HEK293 (cell line): Measurements from ENCODE around the gene RNF44.

Source experiments
- CTCF ChIA-PET: fragments of 350-600 bp; formaldehyde crosslinking; extraction: SDS; loops from one replicate; lab custom pipeline; 2021; ENCODE audit warnings: antibody characterized with exemption; lab: Yijun Ruan, JAX
- POLR2A ChIA-PET: fragments of 300-600 bp; formaldehyde crosslinking; extraction: SDS; loops from one replicate; lab custom pipeline; 2020; ENCODE audit warnings: antibody characterized with exemption, inconsistent platforms; lab: Yijun Ruan, JAX
- H3K27ac ChIP-seq: fragments of 200-500 bp; sonication (Bioruptor generic); 2 replicates; pipeline ENCODE4 v1.5.1; 2014; ENCODE audit warnings: low read depth, low read length, control low read depth, inconsistent platforms; ENCODE audit errors: extremely low read depth
- H3K36me3 ChIP-seq, 2 experiments: fragments of 200-500 bp in 1 of 2; sonication (Bioruptor generic) in 1 of 2; 1 replicate in 1 of 2; 2 replicates in 1 of 2; pipeline ENCODE4 v1.5.1; 2014 to 2017; ENCODE audit warnings: inconsistent platforms in 2 of 2, low read length in 2 of 2; ENCODE audit not compliant: control insufficient read depth in 2 of 2, insufficient read depth in 1 of 2
- H3K4me1 ChIP-seq: fragments of 200-500 bp; sonication (Bioruptor generic); 2 replicates; pipeline ENCODE4 v1.5.1; 2014; ENCODE audit warnings: mild to moderate bottlenecking, low read length, inconsistent platforms; ENCODE audit not compliant: control insufficient read depth, insufficient read depth
- H3K4me3 ChIP-seq: 2 replicates; pipeline ENCODE4 v1.5.1; 2011; ENCODE audit warnings: low read depth, mild to moderate bottlenecking, control low read depth, low read length, moderate library complexity
- H3K9me3 ChIP-seq: fragments of 200-500 bp; sonication (Bioruptor generic); 2 replicates; pipeline ENCODE4 v1.5.1; 2014; ENCODE audit warnings: low read depth, low read length, inconsistent platforms; ENCODE audit not compliant: control insufficient read depth, insufficient read depth
- OSR2 ChIP-seq: fragments of 450-650 bp; formaldehyde crosslinking; IDR thresholded peaks from 2 replicates; pipeline ENCODE4 v1.5.1; 2016; ENCODE audit warnings: missing biosample characterization, missing genetic modification characterization
- PATZ1 ChIP-seq: fragments of 450-650 bp; formaldehyde crosslinking; IDR thresholded peaks from 2 replicates; pipeline ENCODE4 v1.5.1; 2016; ENCODE audit warnings: missing biosample characterization, missing genetic modification characterization
- PRDM4 ChIP-seq: fragments of 450-650 bp; formaldehyde crosslinking; IDR thresholded peaks from 2 replicates; pipeline ENCODE4 v1.5.1; 2017; ENCODE audit warnings: missing biosample characterization, missing genetic modification characterization
- SCRT2 ChIP-seq: fragments of 450-650 bp; formaldehyde crosslinking; IDR thresholded peaks from 2 replicates; pipeline ENCODE4 v1.5.1; 2016; ENCODE audit warnings: missing biosample characterization, missing genetic modification characterization
- ZBTB17 ChIP-seq: fragments of 450-650 bp; formaldehyde crosslinking; IDR thresholded peaks from 2 replicates; pipeline ENCODE4 v1.5.1; 2016; ENCODE audit warnings: missing biosample characterization, missing genetic modification characterization
- ZBTB20 ChIP-seq: fragments of 450-650 bp; formaldehyde crosslinking; IDR thresholded peaks from 2 replicates; pipeline ENCODE4 v1.5.1; 2016; ENCODE audit warnings: missing biosample characterization, missing genetic modification characterization
- ZBTB48 ChIP-seq: fragments of 450-650 bp; formaldehyde crosslinking; IDR thresholded peaks from 2 replicates; pipeline ENCODE4 v1.5.1; 2016; ENCODE audit warnings: missing biosample characterization, missing genetic modification characterization
- ZFP37 ChIP-seq: fragments of 450-650 bp; formaldehyde crosslinking; IDR thresholded peaks from 2 replicates; pipeline ENCODE4 v1.5.1; 2016; ENCODE audit warnings: missing biosample characterization, missing genetic modification characterization
- ZIC2 ChIP-seq: fragments of 450-650 bp; formaldehyde crosslinking; IDR thresholded peaks from 2 replicates; pipeline ENCODE4 v1.5.1; 2016; ENCODE audit warnings: missing biosample characterization, missing genetic modification characterization
- ZNF121 ChIP-seq: fragments of 450-650 bp; formaldehyde crosslinking; IDR thresholded peaks from 2 replicates; pipeline ENCODE4 v1.5.1; 2016; ENCODE audit warnings: missing biosample characterization, missing genetic modification characterization
- ZNF140 ChIP-seq: fragments of 450-650 bp; formaldehyde crosslinking; IDR thresholded peaks from 2 replicates; pipeline ENCODE4 v1.5.1; 2016; ENCODE audit warnings: missing biosample characterization, missing genetic modification characterization
- ZNF19 ChIP-seq: fragments of 450-650 bp; formaldehyde crosslinking; IDR thresholded peaks from 2 replicates; pipeline ENCODE4; 2016; ENCODE audit warnings: missing biosample characterization, missing genetic modification characterization, low read depth
- ZNF202 ChIP-seq: fragments of 450-650 bp; formaldehyde crosslinking; IDR thresholded peaks from 2 replicates; pipeline ENCODE4 v1.5.1; 2016; ENCODE audit warnings: missing biosample characterization, missing genetic modification characterization, borderline replicate concordance
- ZNF221 ChIP-seq: fragments of 450-650 bp; formaldehyde crosslinking; IDR thresholded peaks from 2 replicates; pipeline ENCODE4 v1.5.1; 2017; ENCODE audit warnings: missing biosample characterization, missing genetic modification characterization, borderline replicate concordance
- ZNF223 ChIP-seq: fragments of 450-650 bp; formaldehyde crosslinking; IDR thresholded peaks from 2 replicates; pipeline ENCODE4 v1.5.1; 2016; ENCODE audit warnings: missing biosample characterization, missing genetic modification characterization
- ZNF391 ChIP-seq: fragments of 450-650 bp; formaldehyde crosslinking; IDR thresholded peaks from 2 replicates; pipeline ENCODE4 v1.5.1; 2016; ENCODE audit warnings: low read depth, missing biosample characterization, missing genetic modification characterization, borderline replicate concordance
- ZNF426 ChIP-seq: fragments of 450-650 bp; formaldehyde crosslinking; IDR thresholded peaks from 2 replicates; pipeline ENCODE4 v1.5.1; 2017; ENCODE audit warnings: missing biosample characterization, missing genetic modification characterization, mild to moderate bottlenecking, inconsistent platforms, moderate library complexity
- ZNF433 ChIP-seq: fragments of 450-650 bp; formaldehyde crosslinking; IDR thresholded peaks from 2 replicates; pipeline ENCODE4 v1.5.1; 2016; ENCODE audit warnings: missing biosample characterization, missing genetic modification characterization, low read depth
- ZNF560 ChIP-seq: fragments of 450-650 bp; formaldehyde crosslinking; IDR thresholded peaks from 2 replicates; pipeline ENCODE4 v1.5.1; 2017; ENCODE audit warnings: missing biosample characterization, missing genetic modification characterization, borderline replicate concordance
- ZNF571 ChIP-seq: fragments of 450-650 bp; formaldehyde crosslinking; IDR thresholded peaks from 2 replicates; pipeline ENCODE4 v1.5.0; 2017; ENCODE audit warnings: missing biosample characterization, missing genetic modification characterization
- ZNF600 ChIP-seq: fragments of 450-650 bp; formaldehyde crosslinking; IDR thresholded peaks from 2 replicates; pipeline ENCODE4 v1.5.1; 2016; ENCODE audit warnings: missing biosample characterization, missing genetic modification characterization
- ZNF629 ChIP-seq: fragments of 450-650 bp; formaldehyde crosslinking; IDR thresholded peaks from 2 replicates; pipeline ENCODE4 v1.5.1; 2017; ENCODE audit warnings: missing biosample characterization, missing genetic modification characterization
- ZNF830 ChIP-seq: fragments of 450-650 bp; IDR thresholded peaks from 2 replicates; pipeline ENCODE4 v1.5.0; 2018; ENCODE audit warnings: missing biosample characterization, missing genetic modification characterization, low read depth, mild to moderate bottlenecking, moderate library complexity
- ZSCAN16 ChIP-seq: fragments of 450-650 bp; formaldehyde crosslinking; IDR thresholded peaks from 2 replicates; pipeline ENCODE4 v1.5.1; 2016; ENCODE audit warnings: missing biosample characterization, missing genetic modification characterization
- TF ChIP-seq, protein P1 (sequence below): sonication (generic); formaldehyde crosslinking; IDR thresholded peaks from 2 replicates; pipeline ENCODE4 v1.8.1; 2022; ENCODE audit warnings: mild to moderate bottlenecking, moderate library complexity, missing genetic modification reagents

The RNF44 gene

DNA sequence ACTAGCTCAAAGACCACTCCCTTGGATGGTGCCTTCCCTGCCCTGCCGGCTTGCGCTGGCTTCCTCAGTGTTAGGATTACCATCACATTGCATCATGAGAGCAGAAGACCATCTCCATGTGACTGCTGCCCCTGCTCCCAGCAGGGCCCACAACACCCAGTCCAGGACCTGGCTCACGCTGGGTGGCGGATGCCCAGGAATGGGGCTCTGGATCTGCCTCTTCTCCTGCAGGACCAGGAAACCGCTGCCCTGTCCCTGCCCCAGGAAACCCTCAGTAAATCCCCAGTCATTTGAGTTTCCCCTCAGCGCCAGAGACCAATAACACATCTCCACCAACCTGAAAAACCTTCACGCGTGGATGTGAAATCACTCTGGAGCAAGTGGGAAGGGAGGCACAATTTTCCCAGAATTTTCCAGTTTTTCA, 3.3 kb upstream of the RNF44 start (continued):
- TF ChIP-seq ZNF830: no peak
- TF ChIP-seq ZBTB20 (tag by site-specific recombination): peak; percentile 70
- TF ChIP-seq ZNF121 (tag by site-specific recombination): no peak
- peak; percentile 90 for TF ChIP-seq ZIC2 (tag by site-specific recombination)
- peak; percentile 65 for TF ChIP-seq ZBTB48 (tag by site-specific recombination)
- TF ChIP-seq ZNF221 (tag by site-specific recombination): no peak
- TF ChIP-seq ZBTB17 (tag by site-specific recombination): peak; percentile 79
- no peak for TF ChIP-seq ZNF629 (tag by site-specific recombination)
- no peak for TF ChIP-seq ZNF140 (tag by site-specific recombination)
- no peak for TF ChIP-seq ZNF19 (tag by site-specific recombination)
- TF ChIP-seq ZSCAN16 (tag by site-specific recombination): no peak
- no peak for TF ChIP-seq ZNF391
- no peak for TF ChIP-seq ZNF433
- TF ChIP-seq ZNF426: no peak
- no peak for TF ChIP-seq ZNF571
- no peak for TF ChIP-seq ZNF560 (tag by site-specific recombination)
- TF ChIP-seq ZNF202 (tag by site-specific recombination): no peak
- no peak for TF ChIP-seq ZFP37 (tag by site-specific recombination)
- peak; percentile 65; the same call in 1 of the 2 replicates for TF ChIP-seq PATZ1

DNA sequence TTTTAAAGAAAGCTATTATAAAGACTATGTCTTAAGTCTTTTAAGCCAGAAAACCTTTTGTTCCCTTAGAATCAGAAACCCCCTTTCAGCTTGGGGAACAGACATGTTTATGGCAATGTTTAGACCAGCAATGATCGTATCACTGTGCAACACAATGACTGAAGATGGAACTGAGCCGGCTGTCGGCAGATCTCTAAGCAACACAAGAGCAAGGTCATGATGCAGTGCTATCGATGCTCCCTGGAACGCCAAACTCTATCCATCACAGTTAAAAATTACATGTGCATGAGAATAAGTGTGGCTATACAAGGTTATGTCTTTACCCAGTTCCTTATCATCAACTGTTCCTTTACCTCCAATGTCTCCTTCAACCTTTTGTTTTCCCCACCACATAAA, 1.8 kb upstream of the RNF44 start:
- Histone ChIP-seq H3K4me3 (no peak overlapping the region), H3K27ac (no peak overlapping the region), H3K4me1 (peaks cover 3% of the 10 kb centered on the region; the same call in 1 of the 2 replicates), H3K9me3 (no peaks in the 10 kb centered on the region), H3K36me3 (peaks cover 0 to 10% of the 10 kb centered on the region in 2 experiments; a peak in 1 of 3 replicates)
- ChIA-PET CTCF (interaction anchor here (0.6 to 1.1 kb wide), 2 partner anchors 122 to 133 kb away, joined by 3 to 5 read pairs; no protein-coding TSS in a partner anchor), POLR2A (interaction anchor here (0.5 to 1.6 kb wide), 2 partner anchors 74 to 91 kb away, joined by 3 to 4 read pairs; partner anchors contain the start of genes EIF4E1B and SNCB)
- TF ChIP-seq PRDM4 (tag by site-specific recombination): 0 out of 2 replicates have a peak, but pooled peaks have one; percentile 5
- TF ChIP-seq ZNF600 (tag by site-specific recombination): peak; percentile 43; the same call in 1 of the 2 replicates
- TF ChIP-seq ZNF223 (tag by site-specific recombination): no peak
- no peak for TF ChIP-seq OSR2
- TF ChIP-seq SCRT2 (tag by site-specific recombination): no peak
- TF ChIP-seq, protein P1, sequence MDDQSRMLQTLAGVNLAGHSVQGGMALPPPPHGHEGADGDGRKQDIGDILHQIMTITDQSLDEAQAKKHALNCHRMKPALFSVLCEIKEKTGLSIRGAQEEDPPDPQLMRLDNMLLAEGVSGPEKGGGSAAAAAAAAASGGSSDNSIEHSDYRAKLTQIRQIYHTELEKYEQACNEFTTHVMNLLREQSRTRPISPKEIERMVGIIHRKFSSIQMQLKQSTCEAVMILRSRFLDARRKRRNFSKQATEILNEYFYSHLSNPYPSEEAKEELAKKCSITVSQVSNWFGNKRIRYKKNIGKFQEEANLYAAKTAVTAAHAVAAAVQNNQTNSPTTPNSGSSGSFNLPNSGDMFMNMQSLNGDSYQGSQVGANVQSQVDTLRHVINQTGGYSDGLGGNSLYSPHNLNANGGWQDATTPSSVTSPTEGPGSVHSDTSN: no peak
- TF ChIP-seq ZNF19 (tag by site-specific recombination): no peak
